Epidermal melanocyte (primary cell): ENCODE measurements around the gene PRDM16.
"Not testable (repeated sequence)": the region's sequence is repeated elsewhere in the genome, so short reads cannot be mapped to it uniquely, and the experiment has no call there.

Source experiments
- DNase-seq: peaks from one replicate; pipeline ENCODE4 v3.0.0; 2011; ENCODE audit warnings: low spot score; ENCODE audit not compliant: insufficient read length

PRDM16 gene

DNA sequence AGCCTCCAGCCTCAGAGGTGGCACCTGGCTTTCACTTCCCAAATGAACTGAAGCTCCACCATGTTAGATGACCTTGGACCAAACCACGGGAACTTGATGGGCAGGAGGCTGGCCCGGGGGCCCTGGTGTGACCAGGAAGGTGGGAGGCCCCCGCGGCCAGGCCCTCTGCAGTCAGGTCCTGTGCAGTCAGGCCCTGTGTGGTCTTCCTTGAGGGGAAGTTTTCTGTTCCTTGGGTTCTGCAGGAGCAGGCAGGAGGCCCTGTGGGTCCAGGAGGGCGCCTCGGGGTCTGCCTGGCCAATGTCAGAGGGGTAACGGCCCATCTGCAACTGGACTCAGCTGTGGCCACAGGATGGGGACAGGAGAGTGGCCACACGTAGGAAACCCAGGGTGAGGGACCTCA, 13.0 kb downstream of the PRDM16 start:
- DNase-seq: no peak

DNA sequence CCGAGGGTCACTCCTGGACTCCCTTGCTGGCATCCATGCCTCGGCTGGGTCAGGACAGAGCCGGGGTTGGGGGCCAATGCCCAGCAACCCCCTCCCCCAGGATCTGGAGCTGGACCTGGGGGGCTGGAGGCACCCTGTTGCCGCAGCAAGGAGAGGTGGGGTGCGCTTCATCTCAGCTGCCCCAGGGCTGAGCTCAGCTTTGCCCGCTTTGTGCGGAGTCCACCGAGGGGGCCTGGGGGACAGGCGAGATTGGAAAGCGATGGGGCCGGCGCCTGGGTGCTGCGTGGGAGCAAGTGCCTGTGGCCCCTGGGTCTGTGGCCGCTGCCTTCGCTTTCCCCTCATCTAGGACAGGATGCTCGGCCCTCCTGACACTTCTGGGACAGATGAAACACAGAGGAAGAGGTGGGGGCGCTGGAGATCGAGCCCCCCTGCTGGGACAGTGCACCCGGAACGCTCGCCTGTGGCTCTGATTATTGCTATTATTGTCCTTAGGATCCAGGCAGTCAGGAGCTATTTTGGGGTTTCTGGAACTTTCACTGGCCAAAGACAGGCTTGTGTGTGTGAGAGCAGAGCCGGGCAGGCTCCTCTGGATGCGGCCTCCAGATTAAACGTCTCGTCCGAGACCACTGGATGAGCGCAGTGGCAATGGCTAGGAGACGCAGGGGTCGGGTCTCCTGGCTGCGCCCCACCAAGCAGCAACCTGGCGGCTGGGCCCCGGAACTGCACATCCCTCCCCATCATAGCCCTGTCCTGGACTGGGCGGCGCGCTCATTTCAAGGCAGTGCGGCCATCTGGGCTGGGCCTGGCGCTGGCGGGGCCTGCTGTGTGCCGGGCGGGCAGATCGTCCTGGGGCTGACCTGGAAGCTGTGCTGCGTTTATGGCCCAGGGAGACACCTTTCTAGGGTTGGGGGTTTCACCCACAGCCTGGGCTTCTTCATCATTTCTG, 13.8 kb downstream of the PRDM16 start:
- no peak for DNase-seq

DNA sequence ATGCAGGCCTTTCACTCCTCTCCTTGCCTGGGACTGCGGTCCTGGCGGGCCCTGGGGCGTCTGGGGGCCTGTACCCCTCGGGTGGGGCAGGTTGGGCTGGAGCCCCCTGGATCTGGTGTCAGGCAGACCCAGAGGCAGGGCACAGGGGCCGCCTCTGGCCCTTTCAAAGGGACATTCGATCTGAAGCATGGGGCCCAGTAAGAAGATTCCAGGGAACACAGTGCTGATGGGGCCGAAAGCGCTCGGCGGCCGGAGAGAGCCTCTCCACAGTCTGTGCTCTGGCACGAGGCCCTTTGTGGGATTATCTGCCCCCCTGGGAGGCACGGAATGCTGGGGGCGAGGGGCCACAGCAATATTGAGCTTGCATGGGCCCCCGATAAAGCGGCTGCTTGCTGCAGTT, 15.2 kb downstream of the PRDM16 start:
- DNase-seq: no peak

DNA sequence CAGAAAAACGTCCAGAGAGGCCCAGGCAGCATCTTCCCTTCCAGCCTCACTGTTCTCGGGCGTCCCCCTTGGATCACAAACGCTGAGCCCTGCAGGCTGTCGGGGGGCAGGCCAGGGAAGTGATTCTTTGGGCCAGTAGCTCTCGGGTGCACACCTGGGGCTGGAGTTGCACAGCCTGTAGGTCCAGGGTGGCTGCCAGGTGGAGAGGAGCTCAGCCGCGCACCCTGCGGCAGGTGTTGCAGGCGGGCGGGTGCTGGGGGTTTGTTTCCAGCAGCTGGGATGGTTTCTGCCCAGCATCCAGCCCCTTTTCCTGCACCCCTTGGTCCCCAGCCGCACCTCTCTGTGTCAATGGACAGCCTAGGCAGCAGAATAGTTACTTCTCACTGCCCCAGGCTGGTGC, 15.7 kb downstream of the PRDM16 start:
- no peak for DNase-seq

DNA sequence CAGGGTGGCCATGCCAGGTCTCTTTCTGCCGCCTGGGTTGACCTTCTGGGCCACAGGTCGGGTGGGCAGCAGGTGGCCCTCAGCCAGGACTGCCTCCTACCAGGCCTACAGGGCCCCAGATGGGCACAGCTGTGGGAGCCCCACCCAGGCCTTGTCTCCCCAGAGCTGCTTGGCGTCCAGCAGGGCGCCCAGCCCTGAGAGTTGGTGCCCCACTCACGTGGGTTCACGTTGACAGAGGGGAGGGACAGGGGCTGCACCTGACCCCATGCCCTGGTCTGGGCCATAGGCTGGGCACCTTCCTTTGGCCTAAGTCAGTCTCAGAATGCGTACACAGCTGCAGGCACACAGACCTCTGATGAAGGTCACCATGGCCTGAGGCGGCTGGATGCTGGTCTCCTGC, 16.7 kb downstream of the PRDM16 start:
- DNase-seq: no peak

DNA sequence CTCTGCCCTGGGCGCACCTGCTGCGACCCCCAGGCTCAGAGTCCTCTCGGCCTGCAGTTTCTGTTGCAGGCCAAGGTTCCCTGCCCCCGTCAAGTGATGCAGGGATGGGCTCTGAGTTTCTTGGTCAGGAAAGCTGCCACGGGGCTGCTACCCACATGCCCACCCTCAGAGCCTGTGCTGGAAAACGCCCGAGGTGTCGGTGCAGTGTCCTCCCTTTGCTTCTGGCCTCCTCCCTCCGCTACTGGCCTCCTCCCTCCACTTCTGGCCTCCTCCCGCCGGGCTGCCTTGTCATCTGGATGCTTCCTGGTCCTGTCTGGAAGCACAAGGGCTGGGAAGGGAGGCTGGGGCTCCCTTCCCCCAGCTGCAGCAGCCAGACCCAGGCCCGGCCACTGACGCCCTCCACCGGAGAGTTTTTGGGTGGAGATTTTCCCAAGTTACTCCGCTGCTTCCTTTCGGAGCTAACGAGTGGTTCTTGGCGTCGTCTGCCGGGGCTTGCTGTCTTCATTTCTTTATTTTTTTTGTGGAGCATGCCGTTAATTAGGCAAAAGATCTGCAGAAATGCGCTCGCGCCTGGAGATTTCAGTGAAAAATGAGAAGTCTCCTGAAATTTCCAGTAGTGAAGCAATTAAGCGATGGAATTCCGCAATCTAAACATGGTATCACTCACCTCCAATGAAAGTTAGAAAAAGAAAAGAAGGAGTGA, 17.4 kb downstream of the PRDM16 start:
- no peak for DNase-seq

DNA sequence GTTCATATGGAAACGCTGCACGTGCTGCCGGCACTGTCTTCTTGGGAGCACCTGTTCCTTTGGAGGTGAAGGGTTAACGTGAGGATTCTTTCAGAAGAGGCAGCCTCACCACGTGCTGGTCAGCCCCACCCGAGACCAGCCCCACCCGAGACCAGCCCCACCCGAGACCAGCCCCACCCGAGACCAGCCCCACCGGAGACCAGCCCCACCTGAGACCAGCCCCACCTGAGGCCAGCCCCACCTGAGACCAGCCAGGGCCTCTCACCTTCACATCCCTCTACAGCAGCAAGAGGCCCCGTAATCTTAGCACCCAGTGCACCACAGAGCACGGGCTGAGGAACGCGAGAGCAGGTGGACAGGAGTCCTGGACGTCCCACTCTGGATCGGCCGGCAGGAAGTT, 18.0 kb downstream of the PRDM16 start:
- no peak for DNase-seq

DNA sequence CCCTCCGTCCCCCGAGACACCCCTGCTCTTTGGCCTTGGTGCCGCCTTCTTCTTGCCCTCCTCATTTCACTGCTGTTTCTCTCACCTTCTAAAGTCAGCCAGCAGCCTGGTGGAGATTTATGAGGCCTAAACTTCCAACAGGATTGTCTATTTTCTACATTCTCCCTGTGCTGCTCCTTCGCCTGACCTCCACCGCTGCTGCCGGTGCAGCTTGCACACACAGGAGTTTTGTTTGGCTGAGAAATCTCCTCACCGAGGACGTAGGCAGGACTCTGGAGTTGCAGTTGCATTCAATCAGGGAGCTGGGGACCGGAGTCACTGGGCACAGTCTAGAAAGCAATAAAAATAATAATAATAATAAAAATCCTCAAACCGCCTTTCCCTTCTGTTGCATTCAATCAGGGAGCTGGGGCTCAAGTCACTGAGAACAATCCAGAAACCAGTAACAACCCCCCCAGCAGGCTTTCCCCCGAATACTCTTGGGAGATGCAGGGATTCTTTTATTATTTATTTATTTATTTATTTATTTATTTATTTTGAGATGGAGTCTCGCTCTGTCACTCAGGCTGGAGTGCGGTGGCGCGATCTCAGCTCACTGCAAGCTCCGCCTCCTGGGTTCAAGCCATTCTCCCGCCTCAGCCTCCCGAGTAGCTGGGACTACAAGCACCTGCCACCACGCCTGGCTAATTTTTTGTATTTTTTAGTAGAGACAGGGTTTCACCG, 19.1 kb downstream of the PRDM16 start:
- not testable (repeated sequence) for DNase-seq

DNA sequence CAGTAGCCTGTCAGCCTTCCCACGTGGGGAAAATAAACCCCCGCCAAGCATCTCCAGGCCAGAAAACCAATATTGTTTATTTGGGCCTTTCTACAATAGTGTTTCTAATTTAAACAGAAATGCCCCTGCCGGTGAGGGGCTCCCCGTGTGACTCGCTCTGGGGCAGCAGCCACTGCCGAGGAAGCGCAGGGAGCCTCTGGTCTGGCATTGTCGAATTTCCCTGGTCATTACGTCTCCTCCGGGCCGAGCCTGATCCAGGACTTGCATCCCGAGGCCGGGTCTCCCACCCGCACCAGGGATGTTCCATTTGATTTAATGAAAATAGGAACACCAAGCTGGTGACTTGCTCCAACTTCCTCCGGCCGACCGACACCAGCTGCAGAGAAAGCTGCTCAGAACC, 20.5 kb downstream of the PRDM16 start:
- no peak for DNase-seq

DNA sequence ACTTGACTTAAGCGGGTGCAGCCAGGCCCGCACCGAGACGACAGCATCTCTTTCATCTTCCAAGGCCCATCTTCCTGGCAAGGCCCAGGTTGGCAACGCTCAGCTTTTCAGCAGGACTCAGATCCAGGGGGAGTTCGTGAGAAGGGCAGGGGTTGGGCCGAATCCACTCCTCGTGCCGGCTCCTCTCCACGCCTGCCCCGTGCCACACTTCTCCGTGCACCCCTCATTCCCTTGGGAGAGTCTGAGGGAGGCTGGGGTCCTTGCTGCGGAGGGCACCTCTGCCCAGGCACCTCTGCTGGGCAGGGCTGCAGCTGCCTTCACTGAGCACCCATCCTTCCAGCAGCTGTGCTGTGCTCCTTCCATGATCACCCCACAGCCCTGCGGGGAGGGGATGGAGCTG, 22.3 kb downstream of the PRDM16 start:
- DNase-seq: no peak

DNA sequence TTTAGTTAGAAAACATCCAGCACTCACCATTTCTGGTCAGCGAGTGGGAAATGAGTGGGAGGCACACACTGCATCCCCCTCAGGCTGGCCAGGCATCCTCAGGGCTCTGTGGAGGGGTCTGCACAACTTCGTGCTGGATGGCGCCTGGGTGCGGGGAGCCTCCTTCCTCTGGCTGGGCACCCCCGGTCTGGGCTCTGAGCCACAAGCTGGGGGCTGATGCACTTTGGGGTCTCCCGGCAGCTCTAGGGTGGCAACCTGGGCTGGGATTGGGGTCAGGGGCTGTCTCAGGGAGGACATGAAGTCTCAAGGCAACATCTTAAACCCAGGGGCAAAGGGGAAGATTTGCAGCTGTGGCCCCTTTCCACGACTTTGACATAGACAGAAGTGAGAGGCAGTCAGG, 23.5 kb downstream of the PRDM16 start:
- DNase-seq: no peak

DNA sequence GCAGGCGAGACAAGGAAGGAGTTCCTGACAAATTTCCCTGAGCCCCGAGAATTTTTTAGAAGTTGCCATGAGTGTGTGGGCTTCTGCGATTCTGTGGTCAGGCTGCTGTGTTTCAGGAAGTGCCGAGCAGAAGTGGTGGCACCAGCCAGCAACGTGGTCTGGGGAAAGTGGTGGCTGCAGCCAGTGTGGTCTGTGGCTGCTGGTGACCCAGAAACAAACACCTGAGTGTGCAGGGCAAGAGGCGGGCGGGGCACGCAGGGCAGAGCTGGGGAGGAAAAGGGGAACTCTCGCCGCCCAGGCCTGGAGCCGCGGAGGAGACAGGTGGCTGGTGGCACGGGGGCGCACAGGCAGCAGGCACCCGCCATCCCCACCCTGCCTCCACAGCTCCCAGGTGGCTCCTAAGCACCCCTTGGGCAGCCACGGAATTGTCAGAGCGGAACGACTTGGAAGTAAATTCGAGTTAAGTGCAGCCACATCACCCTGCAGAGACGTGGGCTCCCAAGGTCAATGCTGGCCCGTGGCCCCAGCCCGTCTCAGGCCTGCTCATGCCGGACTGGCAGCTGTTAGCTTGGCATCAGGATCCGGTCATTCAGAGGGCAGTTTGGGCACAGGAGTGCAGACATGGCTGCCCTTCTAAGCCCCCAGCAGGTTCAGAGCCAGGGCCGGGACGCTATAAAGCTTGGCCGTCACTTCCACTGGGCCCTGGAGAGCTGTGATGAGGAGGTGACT, 25.1 kb downstream of the PRDM16 start:
- no peak for DNase-seq

DNA sequence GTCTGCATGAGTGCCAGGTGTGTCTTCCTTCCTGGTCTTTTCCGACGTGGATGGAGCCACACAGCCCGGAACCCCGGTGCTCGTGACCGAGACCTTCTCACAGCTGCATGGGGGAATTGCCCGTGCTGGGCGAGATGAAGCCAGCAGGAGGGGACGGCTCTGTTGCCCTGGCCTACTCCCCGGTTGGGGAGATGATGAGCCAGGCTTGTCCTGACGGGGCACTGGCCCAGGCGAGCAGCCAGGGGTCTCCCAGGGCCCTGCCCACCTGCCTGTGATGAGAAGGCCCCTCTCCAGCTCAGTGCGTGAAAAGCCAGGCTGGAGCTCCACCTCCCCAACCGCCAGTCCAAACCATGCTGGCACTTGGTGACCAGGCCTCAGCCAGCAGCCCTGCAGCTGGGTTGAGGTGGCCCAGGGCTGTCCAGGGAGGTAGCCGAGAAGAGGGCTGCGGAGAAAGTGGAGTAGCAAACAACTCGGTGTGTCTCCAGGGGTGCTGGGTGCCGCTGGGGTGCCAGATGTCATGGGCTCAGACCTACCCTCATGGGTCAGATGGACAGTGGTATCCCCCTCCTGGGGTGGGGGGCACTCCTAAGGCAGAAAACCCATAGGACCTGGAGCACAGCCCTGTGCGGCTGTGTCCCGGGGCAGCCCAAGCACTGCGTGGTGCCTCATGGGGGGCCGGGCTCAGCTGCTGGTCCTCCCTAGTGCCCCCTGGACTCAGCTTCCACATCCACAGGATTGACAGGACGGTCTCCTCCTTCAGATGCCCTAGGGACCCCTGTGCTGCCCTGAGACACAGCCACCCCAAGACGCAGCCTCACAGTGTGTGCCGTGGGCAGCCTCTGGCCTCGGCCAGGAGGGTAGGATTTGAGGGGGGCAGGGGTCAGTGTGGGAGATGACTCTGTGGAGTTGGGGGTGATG, 26.1 kb downstream of the PRDM16 start:
- DNase-seq: no peak

DNA sequence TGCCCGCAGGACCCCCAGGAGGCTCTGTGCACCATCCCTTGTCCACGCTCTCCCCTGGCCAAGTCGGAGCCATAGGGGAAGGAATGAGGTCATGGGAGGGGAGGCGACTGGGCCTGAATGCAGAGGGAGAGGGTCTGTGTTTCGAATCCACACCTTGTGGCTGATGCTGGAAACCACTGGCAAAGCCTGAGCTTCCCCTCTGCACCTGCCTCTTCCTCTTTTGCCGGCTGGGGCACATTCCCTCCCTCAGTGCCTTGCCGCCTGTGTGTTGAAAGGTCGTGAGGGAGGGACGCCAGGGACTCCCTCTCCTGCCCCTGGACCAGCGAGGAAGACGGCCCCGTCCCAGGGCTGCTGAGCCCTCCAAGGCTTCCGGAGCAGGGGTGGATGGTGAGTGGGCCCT, 27.3 kb downstream of the PRDM16 start:
- no peak for DNase-seq

DNA sequence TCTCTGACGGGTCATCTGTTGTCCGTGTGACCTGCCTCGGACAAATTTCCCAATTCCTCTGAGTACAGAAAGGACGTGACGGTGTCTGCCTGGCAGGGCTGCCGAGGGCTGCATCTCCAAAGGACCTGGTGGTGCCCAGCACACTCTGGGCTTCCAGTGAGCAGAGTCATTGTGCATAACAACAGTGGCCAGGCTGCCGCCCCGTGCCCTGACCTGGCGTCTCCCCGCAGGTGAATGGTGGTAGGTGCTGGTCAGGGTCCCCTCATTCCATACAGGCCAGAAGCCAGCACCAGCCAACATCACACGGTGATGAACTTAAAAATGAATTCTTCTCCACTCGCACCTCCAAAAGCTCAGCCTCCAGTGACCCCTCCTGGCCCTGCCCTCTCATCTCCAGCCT, 28.2 kb downstream of the PRDM16 start:
- no peak for DNase-seq

DNA sequence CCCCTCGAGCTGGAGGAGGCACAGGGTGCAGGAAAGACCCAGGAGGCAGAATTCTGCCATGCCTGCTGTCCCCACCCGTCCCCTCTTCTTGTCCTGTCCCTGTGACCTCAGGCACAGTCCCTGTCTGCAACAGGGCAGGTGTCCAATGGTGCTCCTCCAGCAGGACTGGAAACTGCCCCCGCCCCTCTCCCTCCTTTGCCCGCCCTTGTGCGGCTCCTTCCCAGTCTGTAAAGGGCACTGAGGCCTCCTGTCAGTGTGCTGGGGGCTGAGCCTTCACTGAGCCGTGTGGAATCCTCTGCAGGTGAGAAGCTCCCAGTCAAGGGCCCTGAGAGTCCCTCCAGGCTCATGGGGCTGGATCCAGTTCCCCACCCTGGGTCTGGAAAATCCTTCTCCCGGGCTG, 28.9 kb downstream of the PRDM16 start:
- DNase-seq: no peak

DNA sequence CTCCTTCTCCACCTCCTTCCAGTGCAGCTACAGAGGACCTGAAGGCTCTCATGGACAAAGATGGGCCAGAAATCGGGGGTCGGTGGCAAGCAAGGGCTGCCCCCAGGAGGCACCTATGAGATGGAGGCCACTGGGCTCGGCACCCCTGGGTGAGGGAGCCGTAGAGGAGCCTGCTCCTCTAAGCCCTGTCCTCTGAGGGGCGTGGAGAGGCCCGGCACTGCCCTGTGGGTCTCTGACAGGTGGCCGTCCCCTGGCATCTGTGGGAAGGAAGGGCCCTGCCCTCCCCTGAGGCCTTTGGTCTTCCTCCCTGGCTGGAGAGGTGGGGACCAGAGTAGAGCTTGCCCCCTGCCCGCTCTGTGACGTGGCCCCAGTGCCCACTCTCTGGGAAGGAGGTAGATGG, 30.9 kb downstream of the PRDM16 start:
- DNase-seq: no peak

DNA sequence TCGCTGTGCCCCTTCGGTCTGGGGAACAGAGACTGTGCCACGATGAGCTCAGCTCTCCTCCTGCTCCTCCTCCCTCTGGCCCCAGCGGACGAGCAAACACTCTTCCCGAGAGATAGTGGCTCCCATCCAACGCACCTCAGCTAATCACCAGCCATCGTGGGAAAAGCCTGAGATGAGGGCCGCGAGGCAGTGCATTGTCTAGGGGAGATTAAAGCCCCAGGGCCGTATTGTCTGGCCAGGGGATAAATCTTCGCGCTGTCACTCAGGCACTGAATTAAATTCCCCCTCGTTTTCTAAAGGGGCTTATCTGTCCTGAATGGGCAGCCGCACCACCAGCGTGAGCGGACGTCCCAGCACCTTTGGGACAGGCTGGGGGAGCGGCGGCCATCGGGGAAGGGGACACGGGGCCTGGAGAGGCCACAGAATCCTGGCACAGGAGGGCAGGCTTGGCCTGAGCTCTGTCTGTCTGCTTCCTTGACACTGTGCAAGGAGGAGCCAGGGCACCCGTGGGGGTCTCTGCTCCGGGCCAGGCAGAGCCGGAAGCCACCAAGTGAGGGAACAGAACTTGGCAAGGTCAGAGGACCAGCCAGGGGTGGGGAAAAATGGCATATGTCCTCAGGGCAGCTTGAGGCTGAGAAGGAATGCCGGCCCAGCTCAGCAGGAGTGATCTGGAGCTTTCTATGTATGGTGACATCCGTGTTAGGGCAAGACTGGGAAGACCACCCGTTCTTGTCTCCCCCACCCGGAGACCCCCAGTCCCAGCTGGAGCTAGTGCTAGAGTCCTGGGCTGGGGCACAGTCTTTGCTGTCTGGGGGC, 32.3 kb downstream of the PRDM16 start:
- no peak for DNase-seq

DNA sequence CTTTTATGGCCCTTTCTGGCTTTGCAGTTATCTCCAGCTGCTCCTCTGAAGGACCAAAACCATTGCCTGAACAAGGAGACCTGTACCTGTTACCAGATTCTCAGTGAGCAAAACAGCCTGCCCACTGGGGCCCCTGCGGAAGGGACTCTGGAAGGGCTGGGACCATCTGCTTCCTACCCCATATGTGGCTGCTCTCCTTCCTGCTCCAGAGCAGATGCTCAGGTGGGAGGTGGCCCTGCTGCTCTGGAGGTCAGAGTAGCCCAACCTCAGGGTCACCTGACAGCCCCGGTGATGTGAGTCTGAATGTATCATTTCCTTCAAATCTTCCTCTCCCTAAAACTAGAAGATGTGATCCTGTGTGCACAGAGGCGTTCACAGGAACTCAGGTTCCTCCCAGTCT, 33.6 kb downstream of the PRDM16 start:
- DNase-seq: no peak
